ENCODE results near the gene HTR7.

HTR7 gene

GRCh38 chr10:90695915-90696676 lies 161.7 kb downstream of the HTR7 start:
- no peak overlapping the region for H3K27ac ChIP-seq (ENCODE audit: low read depth, low read length)
- no peaks in the 10 kb centered on the region for H3K4me1 ChIP-seq (ENCODE audit: insufficient read depth, low read length)
- H3K4me3 ChIP-seq (ENCODE audit: low read length), result no peak overlapping the region
- no peaks in the 10 kb centered on the region for H3K36me3 ChIP-seq (ENCODE audit: insufficient read depth, low read length)
- H3K27me3 ChIP-seq (ENCODE audit: insufficient read depth, low read length), result no peaks in the 10 kb centered on the region
- H3K9me3 ChIP-seq (ENCODE audit: insufficient read depth, low read depth, low read length), result no peaks in the 10 kb centered on the region
- 88% methylated on average over 5 of the region's 6 CpGs for WGBS
- no peak overlapping the region for H3K9ac ChIP-seq (ENCODE audit: low read depth, low read length)

All from HUES64 (cell line).